GM12878 (cell line): ENCODE measurements around the gene CHST2.

Source experiments
- DPF2 ChIP-seq: fragments of 450-650 bp; IDR thresholded peaks from 2 replicates; pipeline ENCODE4 v1.6.1; 2017; ENCODE audit warnings: mild to moderate bottlenecking
- EZH2 ChIP-seq: IDR thresholded peaks from 2 replicates; pipeline ENCODE4 v1.6.1; 2012; ENCODE audit warnings: low read depth, mild to moderate bottlenecking, control low read depth, inconsistent platforms, low read length, borderline replicate concordance; ENCODE audit not compliant: control insufficient read depth
- NR2C1 ChIP-seq: fragments of 450-650 bp; IDR thresholded peaks from 2 replicates; pipeline ENCODE4 v1.6.1; 2017; ENCODE audit warnings: antibody characterized with exemption, mild to moderate bottlenecking, moderate library complexity
- POLR2A ChIP-seq: IDR thresholded peaks from 2 replicates; pipeline ENCODE4 v1.6.1; 2011; ENCODE audit warnings: low read depth, mild to moderate bottlenecking, low read length
- POLR2AphosphoS5 ChIP-seq: IDR thresholded peaks from 2 replicates; pipeline ENCODE4 v1.6.1; 2011; ENCODE audit warnings: mild to moderate bottlenecking, low read length, inconsistent platforms
- YY1 ChIP-seq: IDR thresholded peaks from 2 replicates; pipeline ENCODE4 v1.6.1; 2011; ENCODE audit warnings: low read depth, mild to moderate bottlenecking, low read length
- ZZZ3 ChIP-seq: IDR thresholded peaks from 2 replicates; pipeline ENCODE4 v1.6.1; 2011; ENCODE audit warnings: low read depth; ENCODE audit not compliant: control insufficient read depth, insufficient read length
- TF ChIP-seq, protein P1 (sequence below), 3 experiments: IDR thresholded peaks in 2 of 3; conservative IDR thresholded peaks in 1 of 3; 2 replicates each; pipeline ENCODE4 v1.5.1; 2011; ENCODE audit warnings: low read depth in 3 of 3, low read length in 3 of 3, mild to moderate bottlenecking in 3 of 3, control low read depth in 2 of 3, moderate library complexity in 2 of 3, inconsistent platforms in 1 of 3, mixed read lengths in 1 of 3; ENCODE audit not compliant: control insufficient read depth in 2 of 3, insufficient read depth in 1 of 3; ENCODE audit errors: extremely low read depth in 1 of 3
- TF ChIP-seq, protein P2 (sequence below): IDR thresholded peaks from 2 replicates; pipeline ENCODE4 v1.6.1; 2011; ENCODE audit warnings: borderline replicate concordance, low read depth, mild to moderate bottlenecking, moderate library complexity, mixed read lengths, low read length; ENCODE audit not compliant: insufficient read depth; ENCODE audit errors: extremely low read length
- TF ChIP-seq, protein P3 (sequence below): IDR thresholded peaks from 2 replicates; pipeline ENCODE4 v1.6.1; 2012; ENCODE audit warnings: mild to moderate bottlenecking, low read depth, low read length
- TF ChIP-seq, protein P4 (sequence below): IDR thresholded peaks from 2 replicates; pipeline ENCODE4 v1.6.1; 2012; ENCODE audit warnings: low read depth, low read length, improper control_type of control experiment
- TF ChIP-seq, protein P5 (sequence below): IDR thresholded peaks from 2 replicates; pipeline ENCODE4 v1.6.1; 2012; ENCODE audit warnings: low read depth, low read length, improper control_type of control experiment
- TF ChIP-seq, protein P6 (sequence below): fragments of 450-650 bp; IDR thresholded peaks from 2 replicates; pipeline ENCODE4 v1.6.1; 2017; ENCODE audit warnings: mild to moderate bottlenecking

- TF ChIP-seq, protein P1, sequence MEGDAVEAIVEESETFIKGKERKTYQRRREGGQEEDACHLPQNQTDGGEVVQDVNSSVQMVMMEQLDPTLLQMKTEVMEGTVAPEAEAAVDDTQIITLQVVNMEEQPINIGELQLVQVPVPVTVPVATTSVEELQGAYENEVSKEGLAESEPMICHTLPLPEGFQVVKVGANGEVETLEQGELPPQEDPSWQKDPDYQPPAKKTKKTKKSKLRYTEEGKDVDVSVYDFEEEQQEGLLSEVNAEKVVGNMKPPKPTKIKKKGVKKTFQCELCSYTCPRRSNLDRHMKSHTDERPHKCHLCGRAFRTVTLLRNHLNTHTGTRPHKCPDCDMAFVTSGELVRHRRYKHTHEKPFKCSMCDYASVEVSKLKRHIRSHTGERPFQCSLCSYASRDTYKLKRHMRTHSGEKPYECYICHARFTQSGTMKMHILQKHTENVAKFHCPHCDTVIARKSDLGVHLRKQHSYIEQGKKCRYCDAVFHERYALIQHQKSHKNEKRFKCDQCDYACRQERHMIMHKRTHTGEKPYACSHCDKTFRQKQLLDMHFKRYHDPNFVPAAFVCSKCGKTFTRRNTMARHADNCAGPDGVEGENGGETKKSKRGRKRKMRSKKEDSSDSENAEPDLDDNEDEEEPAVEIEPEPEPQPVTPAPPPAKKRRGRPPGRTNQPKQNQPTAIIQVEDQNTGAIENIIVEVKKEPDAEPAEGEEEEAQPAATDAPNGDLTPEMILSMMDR (IDR thresholded peaks at IDR 0.05 in 2 of 3, conservative IDR thresholded peaks at IDR 0.05 in 1 of 3; ENCODE audit: control insufficient read depth in 2 of 3, extremely low read depth in 1 of 3, insufficient read depth in 1 of 3, low read depth in 3 of 3, low read length in 3 of 3), result no peak
- TF ChIP-seq POLR2A, result no peak
- no peak for TF ChIP-seq EZH2
- TF ChIP-seq ZZZ3, result no peak
- no peak for TF ChIP-seq POLR2AphosphoS5
- TF ChIP-seq, protein P2, sequence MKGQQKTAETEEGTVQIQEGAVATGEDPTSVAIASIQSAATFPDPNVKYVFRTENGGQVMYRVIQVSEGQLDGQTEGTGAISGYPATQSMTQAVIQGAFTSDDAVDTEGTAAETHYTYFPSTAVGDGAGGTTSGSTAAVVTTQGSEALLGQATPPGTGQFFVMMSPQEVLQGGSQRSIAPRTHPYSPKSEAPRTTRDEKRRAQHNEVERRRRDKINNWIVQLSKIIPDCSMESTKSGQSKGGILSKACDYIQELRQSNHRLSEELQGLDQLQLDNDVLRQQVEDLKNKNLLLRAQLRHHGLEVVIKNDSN, result no peak
- TF ChIP-seq YY1, result no peak
- TF ChIP-seq, protein P3, sequence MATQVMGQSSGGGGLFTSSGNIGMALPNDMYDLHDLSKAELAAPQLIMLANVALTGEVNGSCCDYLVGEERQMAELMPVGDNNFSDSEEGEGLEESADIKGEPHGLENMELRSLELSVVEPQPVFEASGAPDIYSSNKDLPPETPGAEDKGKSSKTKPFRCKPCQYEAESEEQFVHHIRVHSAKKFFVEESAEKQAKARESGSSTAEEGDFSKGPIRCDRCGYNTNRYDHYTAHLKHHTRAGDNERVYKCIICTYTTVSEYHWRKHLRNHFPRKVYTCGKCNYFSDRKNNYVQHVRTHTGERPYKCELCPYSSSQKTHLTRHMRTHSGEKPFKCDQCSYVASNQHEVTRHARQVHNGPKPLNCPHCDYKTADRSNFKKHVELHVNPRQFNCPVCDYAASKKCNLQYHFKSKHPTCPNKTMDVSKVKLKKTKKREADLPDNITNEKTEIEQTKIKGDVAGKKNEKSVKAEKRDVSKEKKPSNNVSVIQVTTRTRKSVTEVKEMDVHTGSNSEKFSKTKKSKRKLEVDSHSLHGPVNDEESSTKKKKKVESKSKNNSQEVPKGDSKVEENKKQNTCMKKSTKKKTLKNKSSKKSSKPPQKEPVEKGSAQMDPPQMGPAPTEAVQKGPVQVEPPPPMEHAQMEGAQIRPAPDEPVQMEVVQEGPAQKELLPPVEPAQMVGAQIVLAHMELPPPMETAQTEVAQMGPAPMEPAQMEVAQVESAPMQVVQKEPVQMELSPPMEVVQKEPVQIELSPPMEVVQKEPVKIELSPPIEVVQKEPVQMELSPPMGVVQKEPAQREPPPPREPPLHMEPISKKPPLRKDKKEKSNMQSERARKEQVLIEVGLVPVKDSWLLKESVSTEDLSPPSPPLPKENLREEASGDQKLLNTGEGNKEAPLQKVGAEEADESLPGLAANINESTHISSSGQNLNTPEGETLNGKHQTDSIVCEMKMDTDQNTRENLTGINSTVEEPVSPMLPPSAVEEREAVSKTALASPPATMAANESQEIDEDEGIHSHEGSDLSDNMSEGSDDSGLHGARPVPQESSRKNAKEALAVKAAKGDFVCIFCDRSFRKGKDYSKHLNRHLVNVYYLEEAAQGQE, result no peak
- TF ChIP-seq, protein P4, sequence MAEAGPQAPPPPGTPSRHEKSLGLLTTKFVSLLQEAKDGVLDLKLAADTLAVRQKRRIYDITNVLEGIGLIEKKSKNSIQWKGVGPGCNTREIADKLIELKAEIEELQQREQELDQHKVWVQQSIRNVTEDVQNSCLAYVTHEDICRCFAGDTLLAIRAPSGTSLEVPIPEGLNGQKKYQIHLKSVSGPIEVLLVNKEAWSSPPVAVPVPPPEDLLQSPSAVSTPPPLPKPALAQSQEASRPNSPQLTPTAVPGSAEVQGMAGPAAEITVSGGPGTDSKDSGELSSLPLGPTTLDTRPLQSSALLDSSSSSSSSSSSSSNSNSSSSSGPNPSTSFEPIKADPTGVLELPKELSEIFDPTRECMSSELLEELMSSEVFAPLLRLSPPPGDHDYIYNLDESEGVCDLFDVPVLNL, result no peak
- no peak for TF ChIP-seq NR2C1
- TF ChIP-seq, protein P5, sequence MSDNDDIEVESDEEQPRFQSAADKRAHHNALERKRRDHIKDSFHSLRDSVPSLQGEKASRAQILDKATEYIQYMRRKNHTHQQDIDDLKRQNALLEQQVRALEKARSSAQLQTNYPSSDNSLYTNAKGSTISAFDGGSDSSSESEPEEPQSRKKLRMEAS, result no peak
- TF ChIP-seq DPF2, result no peak
- TF ChIP-seq, protein P6, sequence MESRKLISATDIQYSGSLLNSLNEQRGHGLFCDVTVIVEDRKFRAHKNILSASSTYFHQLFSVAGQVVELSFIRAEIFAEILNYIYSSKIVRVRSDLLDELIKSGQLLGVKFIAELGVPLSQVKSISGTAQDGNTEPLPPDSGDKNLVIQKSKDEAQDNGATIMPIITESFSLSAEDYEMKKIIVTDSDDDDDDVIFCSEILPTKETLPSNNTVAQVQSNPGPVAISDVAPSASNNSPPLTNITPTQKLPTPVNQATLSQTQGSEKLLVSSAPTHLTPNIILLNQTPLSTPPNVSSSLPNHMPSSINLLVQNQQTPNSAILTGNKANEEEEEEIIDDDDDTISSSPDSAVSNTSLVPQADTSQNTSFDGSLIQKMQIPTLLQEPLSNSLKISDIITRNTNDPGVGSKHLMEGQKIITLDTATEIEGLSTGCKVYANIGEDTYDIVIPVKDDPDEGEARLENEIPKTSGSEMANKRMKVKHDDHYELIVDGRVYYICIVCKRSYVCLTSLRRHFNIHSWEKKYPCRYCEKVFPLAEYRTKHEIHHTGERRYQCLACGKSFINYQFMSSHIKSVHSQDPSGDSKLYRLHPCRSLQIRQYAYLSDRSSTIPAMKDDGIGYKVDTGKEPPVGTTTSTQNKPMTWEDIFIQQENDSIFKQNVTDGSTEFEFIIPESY, result no peak
Measured at GRCh38 chr3:143160437-143160836, 40.9 kb downstream of the CHST2 start.
